GM18870 (cell line): ENCODE results near the gene MACROD1.

Experiments
- ATAC-seq: cut with Tn5 transposase; IDR thresholded peaks from one replicate; pipeline ENCODE4 v1.9.1; 2021; ENCODE audit warnings: moderate library complexity; ENCODE audit not compliant: unreplicated experiment

Gene MACROD1, protein sequence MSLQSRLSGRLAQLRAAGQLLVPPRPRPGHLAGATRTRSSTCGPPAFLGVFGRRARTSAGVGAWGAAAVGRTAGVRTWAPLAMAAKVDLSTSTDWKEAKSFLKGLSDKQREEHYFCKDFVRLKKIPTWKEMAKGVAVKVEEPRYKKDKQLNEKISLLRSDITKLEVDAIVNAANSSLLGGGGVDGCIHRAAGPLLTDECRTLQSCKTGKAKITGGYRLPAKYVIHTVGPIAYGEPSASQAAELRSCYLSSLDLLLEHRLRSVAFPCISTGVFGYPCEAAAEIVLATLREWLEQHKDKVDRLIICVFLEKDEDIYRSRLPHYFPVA

DNA sequence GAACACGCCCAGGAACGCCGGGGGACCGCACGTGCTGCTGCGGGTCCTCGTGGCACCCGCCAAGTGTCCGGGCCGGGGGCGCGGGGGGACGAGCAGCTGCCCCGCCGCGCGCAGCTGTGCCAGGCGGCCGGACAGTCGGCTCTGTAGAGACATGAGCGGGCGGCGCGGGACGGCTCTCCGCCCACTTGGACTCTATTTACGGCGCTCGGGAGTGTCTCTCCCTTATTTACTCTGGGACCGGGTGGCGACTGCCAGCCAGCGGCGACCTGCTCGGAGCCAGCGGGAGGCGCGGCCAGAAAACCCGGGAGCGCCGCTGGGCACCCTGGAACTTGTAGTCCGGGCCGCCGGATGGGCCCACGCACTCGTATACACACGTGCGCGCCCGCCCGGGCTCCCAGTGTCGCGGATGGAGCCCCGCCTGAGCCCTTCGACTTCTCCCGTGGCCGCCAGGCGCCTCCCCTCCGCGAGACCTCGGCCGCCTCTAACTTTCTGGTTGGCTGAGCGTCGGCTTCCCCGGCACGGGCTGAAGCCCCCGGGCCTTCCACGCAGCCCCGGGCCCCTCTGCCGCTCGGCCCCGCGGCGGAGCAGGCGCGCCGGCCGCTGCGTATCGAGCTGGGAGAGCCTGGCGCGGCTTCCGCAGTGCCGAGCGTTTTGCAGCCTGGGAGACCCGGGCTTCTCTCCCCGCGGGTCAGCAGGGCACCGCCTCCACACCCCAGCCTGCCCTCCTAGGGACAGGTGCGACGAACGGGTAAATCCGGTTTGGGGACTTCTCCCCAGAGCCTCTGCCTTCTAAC, at the start of gene MACROD1:
Gene MACROD1 (minus strand): TSS at position 272 of the 794 bp plus-strand sequence. CDS start 119 bp downstream, at position 153.
- peak; percentile 61 for ATAC-seq

DNA sequence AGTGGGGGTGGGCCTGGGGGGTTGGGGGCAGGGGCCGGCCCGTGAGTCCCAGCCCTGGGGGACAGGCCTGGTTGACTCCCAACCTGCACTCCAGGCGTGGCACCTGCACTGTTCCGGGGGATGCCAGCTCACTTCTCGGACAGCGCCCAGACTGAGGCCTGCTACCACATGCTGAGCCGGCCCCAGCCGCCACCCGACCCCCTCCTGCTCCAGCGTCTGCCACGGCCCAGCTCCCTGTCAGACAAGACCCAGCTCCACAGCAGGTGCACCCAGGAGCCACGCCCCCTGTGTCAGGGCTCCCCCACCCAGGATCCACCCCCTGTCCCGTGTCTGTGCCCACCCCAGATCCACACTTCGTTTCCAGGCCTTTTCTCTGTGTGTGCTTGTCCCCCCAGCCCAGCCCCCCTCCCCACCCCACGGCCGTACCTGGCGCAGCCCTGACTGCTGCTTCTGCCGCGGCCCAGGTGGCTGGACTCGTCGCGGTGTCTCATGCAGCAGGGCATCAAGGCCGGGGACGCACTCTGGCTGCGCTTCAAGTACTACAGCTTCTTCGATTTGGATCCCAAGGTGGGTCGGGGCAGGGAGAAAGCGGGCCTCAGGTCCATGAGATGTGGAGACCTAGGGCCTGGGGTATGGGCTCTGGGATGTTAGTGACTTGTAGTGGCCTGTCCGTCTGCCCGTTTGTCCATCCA, 45.4 kb upstream of the MACROD1 start:
- ATAC-seq, result no peak

DNA sequence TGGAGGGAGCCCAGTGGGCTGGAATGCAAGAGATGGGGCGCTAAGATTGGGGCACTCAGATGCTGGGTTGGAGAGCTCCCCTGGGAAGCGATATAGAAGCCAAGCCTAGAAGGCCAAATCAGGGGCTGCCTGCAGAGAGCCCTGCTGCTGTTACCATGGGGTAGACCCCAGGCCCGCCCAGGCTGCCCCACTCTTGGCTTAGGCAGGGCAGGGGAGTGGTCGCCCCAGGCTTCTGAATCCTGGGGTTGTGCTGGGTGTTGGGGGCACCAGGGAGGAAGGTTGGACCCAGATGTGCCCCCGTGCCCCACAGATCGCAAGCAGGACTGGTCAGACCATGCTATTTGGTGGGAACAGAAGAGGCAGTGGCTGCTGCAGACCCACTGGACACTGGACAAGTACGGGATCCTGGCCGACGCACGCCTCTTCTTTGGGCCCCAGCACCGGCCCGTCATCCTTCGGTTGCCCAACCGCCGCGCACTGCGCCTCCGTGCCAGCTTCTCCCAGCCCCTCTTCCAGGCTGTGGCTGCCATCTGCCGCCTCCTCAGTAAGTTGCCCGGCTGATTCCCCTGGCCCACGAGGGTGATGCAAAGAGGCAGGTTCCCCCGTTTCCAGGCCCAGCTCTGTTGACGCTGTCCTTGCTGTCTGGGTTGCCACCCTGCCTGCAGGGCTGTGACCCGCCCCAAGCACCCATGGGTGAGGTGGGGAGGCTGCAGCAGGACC, 44.5 kb upstream of the MACROD1 start:
- no peak for ATAC-seq

DNA sequence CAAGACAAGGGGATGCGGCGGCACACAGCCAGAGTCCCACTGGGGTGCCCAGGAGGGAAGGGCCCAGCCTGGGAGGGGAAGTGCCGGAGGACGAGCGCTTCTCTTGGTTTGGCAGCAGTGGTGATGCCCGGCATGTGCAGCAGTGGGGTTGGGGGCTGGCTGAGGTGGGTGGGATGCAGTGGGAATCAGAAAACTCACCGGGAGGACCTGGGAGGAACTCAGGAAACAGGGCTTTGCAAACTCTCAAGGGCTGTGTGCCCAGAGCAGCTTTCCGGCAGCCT, 43.6 kb upstream of the MACROD1 start:
- no peak for ATAC-seq

DNA sequence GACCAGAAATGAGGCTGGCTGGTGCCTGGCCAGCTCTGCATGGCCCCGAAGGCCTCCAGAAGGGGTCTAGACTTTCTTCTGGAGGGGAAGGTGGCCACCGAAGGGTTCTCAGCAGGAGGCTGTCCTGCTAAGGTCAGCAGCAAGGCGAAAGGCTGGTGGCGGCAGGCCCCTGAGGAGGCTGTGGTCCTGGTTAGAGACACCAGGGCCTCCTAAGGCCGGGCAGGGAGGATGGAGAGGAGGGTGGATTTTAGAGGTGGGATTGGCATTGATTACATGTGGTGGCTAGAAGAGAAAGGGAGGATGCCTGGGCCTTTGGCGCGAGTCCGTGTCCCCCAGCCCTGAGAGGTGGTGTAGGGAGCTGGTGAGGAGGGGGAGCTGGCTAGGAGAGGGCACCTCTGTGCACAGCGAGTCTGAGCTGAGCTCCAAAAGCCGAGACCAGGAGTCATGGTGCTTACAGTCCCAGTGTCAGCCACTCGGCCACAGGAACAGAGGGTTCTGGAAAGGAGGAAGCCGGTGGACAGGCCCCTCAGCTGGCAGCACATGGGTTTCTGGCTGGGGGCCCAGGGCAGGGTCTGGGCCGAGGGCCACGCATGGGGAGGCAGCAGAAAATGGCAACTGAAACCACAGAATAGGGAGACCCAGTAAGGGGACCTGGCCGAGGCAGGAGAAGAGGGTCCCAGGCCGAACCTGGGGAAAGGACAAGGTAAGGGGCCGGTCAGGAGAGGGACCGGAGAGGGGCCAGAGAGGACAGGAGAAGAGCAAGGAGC, 43.1 kb upstream of the MACROD1 start:
- ATAC-seq, result no peak

DNA sequence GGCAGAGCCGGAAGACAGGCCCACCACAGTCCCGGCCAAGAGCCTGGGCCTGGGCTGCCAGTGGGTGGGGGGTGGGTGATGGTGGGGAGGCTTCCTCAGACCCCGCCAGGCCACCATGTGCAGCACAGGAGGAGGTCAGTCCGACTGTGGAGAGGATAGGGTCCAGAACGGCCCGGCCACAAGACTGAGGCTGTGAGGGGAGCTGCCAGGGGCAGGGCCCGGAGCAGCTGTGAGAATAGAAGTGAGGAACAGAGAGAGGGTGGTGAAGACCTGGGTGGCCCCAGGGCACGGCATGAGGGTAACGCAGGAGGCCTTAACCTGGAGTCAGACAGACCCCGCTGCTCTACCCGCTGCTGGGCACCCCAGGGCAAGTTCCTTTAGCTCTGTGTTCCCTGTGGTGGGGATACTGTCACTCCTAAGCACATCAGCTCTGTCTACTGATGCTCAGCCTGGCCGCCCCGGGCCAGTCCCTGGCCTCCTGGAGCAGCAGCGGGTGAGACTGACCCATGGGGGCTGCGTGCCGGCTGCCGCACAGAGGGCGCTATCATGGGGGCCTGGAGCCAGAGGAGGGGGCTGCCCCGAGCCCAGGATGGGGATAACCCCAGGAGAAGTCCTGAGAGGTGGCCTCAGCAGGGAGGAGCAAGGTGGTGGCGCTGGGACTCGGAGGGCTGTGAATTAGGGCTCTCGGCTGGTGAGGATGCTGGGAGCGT, 42.3 kb upstream of the MACROD1 start:
- ATAC-seq, result no peak

DNA sequence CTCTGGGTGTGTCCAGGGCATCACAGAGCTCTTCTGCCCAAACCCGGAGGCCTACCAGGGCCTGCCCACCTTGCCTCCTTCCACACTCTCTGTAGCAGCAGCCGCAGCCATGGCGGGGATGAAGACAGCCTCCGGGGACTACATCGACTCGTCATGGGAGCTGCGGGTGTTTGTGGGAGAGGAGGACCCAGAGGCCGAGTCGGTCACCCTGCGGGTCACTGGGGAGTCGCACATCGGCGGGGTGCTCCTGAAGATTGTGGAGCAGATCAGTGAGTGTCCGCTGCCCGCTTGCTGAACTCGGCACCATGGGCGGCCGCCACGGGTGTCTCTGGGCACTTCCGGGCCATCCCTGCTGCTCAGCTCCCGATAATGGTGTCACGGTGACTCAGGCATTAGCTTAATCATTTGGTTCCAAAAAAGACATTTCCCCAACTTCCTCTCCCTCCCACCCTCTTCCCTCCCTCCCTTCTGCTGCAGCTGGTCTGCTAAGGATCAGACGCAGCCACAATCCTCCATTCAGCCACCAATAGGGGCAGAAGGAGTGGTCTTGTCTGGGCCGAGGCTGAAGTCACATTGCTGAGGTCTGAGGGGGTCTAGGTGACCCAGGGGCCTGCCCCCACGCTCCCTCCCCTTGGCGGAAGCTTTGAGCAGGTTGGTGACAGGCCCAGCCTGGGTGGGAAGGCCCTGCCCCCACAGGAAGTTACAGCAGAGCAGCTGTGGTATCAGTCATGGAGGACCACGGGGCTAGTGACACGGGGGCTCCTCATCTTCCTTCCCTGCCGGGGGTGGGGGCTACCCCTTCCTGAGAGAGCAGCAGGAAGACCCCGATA, 41.6 kb upstream of the MACROD1 start:
- ATAC-seq, result peak; percentile 41

DNA sequence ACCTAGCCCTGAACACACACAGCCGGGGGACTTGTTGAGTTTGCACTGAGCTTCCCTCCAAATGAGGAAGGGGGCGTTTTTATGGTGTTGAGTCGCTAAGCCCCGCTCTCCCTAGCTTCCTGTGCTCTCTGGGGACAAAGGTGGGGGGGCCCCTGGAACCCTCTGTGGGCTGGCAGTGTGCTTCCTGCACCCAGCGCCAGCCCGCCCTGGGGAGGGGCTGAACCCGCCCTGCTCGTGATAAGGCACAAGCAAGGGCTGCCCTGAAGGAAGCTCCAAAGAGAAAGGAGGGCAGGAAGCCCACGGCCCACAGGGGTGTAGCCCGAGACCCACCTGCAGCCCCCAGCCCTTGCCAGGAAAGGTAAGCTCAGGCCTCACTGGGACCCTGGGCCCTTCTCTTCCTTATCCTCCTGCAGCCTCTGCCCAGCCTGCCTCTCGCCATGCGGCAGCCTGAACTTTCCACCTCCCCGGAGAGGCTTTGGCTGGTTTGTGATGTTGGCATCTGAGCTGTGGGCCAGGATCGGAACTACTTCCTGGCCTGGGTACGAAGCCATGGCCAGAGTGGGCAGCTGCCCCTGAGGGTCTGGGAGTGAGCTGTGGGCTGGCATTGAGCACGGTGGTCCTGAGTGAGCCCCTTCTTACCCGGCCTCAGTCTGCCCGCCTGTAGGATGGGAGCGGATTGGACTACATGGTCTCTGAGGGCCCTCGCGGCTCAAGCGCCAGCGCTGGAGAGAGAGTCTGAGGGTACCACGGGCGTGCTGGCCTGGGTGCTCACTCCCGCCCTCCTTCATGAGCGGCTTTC, 40.7 kb upstream of the MACROD1 start, which contains the start of gene FERMT3:
Gene FERMT3 (plus strand): TSS at position 265 of the 799 bp plus-strand sequence. CDS start 644 bp downstream, outside the sequence.
- ATAC-seq, result no peak

DNA sequence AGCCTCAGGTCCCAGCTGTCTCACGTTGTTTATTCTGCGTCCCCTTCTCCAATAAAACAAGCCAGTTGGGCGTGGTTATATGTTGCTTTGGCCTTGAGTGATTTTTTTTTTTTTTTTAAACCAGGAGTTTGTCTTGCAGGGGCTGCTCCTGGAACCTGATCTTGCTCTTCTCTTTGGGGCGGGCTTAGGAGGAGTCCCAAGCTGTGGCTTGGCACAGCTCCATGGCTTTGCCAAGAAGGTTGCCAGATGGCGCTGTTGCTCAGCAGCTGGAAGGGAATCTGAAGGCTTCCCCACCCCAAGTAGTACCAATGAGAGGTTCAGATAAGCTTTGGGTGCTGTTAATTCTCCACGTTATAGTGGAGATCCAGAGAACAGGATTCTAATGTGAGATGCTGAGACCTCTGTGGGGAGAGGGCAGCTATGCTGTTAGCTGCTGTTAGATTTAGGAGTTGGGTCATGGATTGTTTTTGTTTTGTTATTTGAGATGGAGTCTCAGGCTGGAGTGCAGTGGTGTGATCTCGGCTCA, 38.6 kb upstream of the MACROD1 start:
- no peak for ATAC-seq

DNA sequence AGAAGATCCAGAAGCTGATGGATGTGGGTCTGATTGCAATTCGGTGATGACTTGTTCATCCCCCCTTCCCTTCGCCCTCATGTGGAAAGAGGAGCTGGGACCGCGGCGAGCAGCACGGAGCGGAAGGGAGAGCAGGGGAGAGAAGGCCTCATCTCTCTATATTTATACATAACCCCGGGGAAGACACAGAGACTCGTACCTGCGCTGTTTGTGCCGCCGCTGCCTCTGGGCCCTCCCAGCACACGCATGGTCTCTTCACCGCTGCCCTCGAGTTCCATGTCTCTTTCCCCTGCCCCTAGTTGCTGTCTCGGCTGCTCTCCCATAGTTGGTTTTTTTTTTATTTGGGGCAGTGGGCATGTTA, 38.1 kb upstream of the MACROD1 start:
- no peak for ATAC-seq

DNA sequence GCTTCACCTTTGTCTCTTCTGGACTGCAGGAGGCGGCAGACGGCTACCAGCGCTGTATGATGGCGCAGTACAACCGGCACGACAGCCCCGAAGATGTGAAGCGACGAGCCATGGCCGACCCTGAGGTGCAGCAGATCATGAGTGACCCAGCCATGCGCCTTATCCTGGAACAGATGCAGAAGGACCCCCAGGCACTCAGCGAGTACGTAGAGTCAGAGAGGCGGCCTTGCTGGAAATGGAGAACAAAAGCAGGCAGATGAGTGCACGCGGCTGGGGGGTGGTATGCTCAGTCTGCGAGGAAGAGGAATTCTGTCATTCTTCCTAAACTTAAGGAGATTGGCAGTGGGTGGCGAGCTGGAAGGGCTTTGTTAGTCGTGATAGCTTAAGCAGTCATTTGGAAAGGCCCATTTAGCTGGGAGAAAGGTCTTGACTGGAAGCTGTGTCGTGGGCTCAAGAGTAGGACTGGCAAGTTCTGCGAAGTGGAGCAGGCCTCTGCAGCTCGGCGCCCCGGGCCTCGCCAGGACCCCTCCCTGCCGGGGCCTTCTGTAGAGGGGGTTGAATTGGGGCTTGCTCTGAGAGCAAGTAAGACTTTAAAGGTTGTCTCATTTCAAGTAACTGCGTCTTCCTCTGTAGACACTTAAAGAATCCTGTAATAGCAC, 37.6 kb upstream of the MACROD1 start:
- no peak for ATAC-seq

DNA sequence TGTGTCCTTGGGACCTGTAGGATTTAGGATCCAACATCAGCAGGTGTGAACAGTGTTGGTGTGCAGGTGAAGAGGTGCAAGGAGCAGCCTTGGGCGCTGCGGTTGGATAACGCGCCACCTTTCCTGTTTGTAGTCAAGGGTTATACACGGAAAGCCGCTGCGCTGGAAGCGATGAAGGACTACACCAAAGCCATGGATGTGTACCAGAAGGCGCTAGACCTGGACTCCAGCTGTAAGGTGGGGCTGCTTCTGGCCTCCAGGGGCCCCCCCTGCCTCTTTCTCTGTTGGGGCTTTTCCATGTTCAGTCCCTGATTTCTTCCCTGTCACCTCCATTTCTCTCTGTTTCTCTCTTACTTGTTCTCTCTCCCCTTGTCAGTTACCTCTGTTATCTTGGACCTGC, 37.1 kb upstream of the MACROD1 start:
- ATAC-seq, result no peak

DNA sequence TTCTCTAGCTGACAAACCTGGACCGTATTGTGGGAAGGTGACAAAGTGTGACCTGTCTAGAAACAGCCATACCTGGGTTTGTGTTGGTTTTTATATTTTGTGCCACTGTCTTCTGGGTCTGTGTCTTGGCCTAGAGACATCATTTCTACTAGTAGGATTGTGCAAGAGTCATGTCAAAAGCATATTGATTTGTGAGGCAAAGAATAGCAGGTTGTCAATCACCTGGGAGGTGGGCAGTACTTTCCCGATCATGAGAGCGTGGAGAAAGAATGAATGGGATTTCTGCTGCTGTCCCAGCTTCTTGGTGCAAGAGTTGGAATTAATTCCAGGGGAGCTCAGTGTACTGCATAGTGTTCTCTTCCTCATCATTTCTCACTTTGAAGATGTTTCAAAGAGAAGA, 35.6 kb upstream of the MACROD1 start:
- ATAC-seq, result no peak

DNA sequence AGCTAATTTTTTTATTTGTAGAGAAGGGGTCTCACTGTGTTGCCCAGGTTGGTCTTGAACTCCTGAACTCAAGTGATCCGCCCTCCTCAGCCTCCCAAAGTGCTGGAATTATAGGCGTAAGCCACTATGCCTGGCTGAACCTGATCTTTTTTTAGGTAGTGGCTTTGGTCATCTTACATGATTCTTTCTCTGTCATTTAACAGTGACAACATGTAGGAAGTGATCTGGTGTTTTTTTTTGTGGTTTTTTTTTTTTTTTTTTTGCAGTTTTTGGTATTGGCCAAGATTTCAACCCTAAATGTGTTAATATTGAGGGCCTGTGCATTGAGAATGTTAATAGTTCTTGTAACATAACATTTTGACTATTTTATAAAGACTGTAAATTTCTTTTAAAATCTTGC, 32.6 kb upstream of the MACROD1 start:
- no peak for ATAC-seq

DNA sequence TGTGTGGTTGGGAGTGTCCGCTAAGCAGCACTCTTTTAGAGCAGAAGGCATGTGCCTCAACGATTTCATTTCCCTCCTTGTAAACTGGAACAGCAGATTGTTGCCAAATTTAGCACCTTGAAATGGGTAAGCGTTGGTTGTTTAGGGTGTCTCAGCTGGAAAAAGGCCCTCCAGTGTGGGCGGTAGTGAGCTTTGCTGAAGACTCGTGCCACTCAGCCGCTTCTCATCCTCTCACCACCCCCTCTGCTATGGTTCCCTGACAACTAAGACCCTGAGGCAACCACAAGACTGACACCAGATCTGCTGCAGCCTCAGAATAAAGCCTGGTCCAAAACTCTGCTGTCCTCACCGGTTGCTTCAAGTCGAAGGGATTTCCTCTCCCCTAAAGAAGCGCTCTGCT, 30.7 kb upstream of the MACROD1 start:
- ATAC-seq, result no peak

DNA sequence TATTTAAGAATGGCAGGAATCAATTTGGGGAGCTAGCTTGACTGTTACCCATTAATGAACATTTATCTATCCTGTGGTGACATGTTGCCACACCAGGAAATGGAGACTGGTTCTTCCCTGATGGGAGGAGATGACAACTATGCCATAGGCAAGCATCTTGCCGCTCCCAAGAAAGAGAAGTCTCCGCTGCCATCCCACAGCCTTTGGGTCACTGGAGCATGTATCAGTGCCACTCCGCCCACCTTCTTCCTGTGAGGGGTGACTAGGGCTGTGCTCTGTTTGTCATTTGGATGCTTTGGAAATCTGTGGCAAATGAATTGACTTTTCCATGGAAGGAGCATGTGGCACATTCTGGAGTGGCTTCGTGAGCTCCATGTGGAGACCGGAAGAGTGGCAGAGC, 26.5 kb upstream of the MACROD1 start:
- ATAC-seq, result no peak

DNA sequence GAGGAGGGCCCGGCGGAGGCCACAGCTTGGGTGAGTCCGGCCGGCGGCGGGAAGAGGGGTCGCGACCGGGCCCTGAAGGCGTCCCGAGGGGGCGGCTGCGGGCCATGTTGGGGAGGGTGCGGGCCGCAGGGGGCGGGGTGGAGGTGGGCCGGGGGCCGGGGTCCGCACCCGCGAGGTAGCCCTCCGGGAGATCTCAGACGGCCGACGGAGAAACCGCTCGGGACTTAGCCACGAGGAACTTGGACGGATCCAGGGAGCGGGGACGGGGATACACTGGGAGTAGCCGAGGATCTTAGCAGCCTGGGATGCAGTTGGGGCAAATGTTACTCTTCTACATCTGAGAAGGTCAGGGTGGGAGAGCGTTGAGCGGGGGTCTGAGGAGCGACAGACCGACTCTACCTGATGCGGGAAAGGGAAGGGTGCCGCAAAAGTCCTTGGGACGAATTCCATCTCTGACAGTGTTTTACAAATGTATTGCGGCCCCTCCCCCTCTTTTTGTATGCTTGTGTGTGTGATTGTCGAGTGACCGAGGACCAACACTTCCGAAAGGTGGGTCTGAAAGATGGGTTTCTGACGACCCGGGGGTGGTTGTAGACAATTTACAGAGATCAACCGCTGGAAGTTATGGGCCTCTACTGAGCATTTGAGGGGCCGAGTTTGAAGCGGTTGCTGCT, 20.7 kb upstream of the MACROD1 start:
- no peak for ATAC-seq
